H1 (cell line): ENCODE data around the gene MACROD2. TPM values are rescaled to one million over a fixed set of nuclear protein-coding genes. Genes with fewer than 3 reads are reported as not detected.

Experiments
- CTCF ChIA-PET: fragments of 300-600 bp; sonication (Branson Sonifier 250); formaldehyde crosslinking; loops from one replicate; lab custom pipeline; 2021; ENCODE audit not compliant: partially characterized antibody; lab: Charles Lee
- POLR2A ChIA-PET: fragments of 300-600 bp; sonication (Branson Sonifier 250); formaldehyde crosslinking; loops from one replicate; lab custom pipeline; 2021; ENCODE audit warnings: inconsistent platforms; ENCODE audit not compliant: partially characterized antibody; lab: Charles Lee
- DNase-seq, 2 experiments: peaks; one replicate each; pipeline versions ENCODE4 v3.0.0 to v3.0.0-alpha.2; 2010 to 2022; ENCODE audit warnings: low spot score in 2 of 2, low read depth in 1 of 2, mixed read lengths in 1 of 2
- FAIRE-seq: peaks from 2 replicates; lab custom pipeline; 2011; peaks lifted over from hg19 to GRCh38; lab: Jason Lieb, UNC
- H2AFZ ChIP-seq: 2 replicates; pipeline ENCODE4 v1.8.1; 2012; ENCODE audit warnings: low read length, inconsistent platforms
- H2AK5ac ChIP-seq: 2 replicates; pipeline ENCODE4 v1.6.1; 2013; ENCODE audit warnings: low read depth, low read length
- H2BK120ac ChIP-seq: replicated peaks from 2 replicates; pipeline ENCODE3; 2013; ENCODE audit warnings: low read depth, low read length, inconsistent platforms
- H2BK12ac ChIP-seq: 2 replicates; pipeline ENCODE4 v1.6.1; 2013; ENCODE audit warnings: low read depth, low read length
- H2BK15ac ChIP-seq: 2 replicates; pipeline ENCODE4 v1.6.1; 2013; ENCODE audit warnings: low read length
- H2BK20ac ChIP-seq: 2 replicates; pipeline ENCODE4 v1.6.1; 2013; ENCODE audit warnings: low read length
- H2BK5ac ChIP-seq: 2 replicates; pipeline ENCODE4 v1.6.1; 2013; ENCODE audit warnings: low read depth, low read length
- H3K14ac ChIP-seq: 2 replicates; pipeline ENCODE4 v1.6.1; 2013; ENCODE audit warnings: inconsistent platforms; ENCODE audit not compliant: insufficient read length
- H3K18ac ChIP-seq: 2 replicates; pipeline ENCODE4 v1.6.1; 2013; ENCODE audit warnings: low read length; ENCODE audit errors: extremely low read depth
- H3K23ac ChIP-seq: 2 replicates; pipeline ENCODE4 v1.6.1; 2013; ENCODE audit warnings: inconsistent platforms; ENCODE audit not compliant: insufficient read length
- H3K23me2 ChIP-seq: 2 replicates; pipeline ENCODE4 v1.6.1; 2013; ENCODE audit warnings: low read depth, low read length
- H3K27ac ChIP-seq: 2 replicates; pipeline ENCODE4 v1.6.1; 2011; ENCODE audit warnings: low read depth, low read length, inconsistent platforms
- H3K27me3 ChIP-seq, 4 experiments: replicated peaks in 1 of 4; 1 replicate in 1 of 4; 2 replicates in 3 of 4; pipeline versions ENCODE4 v1.6.1 to v1.8.1; 2011 to 2013; ENCODE audit warnings: low read length in 3 of 4, mild to moderate bottlenecking in 3 of 4, inconsistent platforms in 2 of 4, mixed read lengths in 2 of 4, moderate library complexity in 1 of 4; ENCODE audit not compliant: control insufficient read depth in 3 of 4, insufficient read depth in 3 of 4; ENCODE audit errors: extremely low read depth in 1 of 4
- H3K36me3 ChIP-seq, 4 experiments: 2 replicates each; pipeline versions ENCODE4 v1.6.1 to v1.8.1; 2011 to 2013; ENCODE audit warnings: mild to moderate bottlenecking in 4 of 4, low read length in 3 of 4, moderate library complexity in 2 of 4, control low read depth in 1 of 4, inconsistent platforms in 1 of 4; ENCODE audit not compliant: insufficient read depth in 4 of 4, control insufficient read depth in 2 of 4
- H3K4ac ChIP-seq: replicated peaks from 2 replicates; pipeline ENCODE3; 2013; ENCODE audit warnings: low read length, low read depth, mixed read lengths, inconsistent platforms; ENCODE audit not compliant: insufficient read length
- H3K4me1 ChIP-seq, 4 experiments: replicated peaks in 1 of 4; 1 replicate in 1 of 4; 2 replicates in 3 of 4; pipeline versions ENCODE4 v1.6.1 to v1.8.1; 2011 to 2013; ENCODE audit warnings: low read length in 3 of 4, inconsistent platforms in 2 of 4, mixed read lengths in 1 of 4; ENCODE audit not compliant: insufficient read depth in 4 of 4, control insufficient read depth in 3 of 4
- H3K4me2 ChIP-seq, 2 experiments: 2 replicates each; pipeline versions ENCODE4 v1.6.1 to v1.8.1; 2011 to 2013; ENCODE audit warnings: low read depth in 2 of 2, low read length in 2 of 2, control low read depth in 1 of 2, inconsistent platforms in 1 of 2, mild to moderate bottlenecking in 1 of 2; ENCODE audit not compliant: insufficient read depth in 1 of 2
- H3K4me3 ChIP-seq, 4 experiments: fragments of 200-600, 300-600 bp in 1 of 4; sonication (generic), shearing (Covaris generic), sonication (Bioruptor Twin) in 1 of 4; 2 replicates each; pipeline versions ENCODE4 v1.5.1 to v1.8.1; 2011 to 2016; ENCODE audit warnings: low read length in 4 of 4, low read depth in 3 of 4, control low read depth in 2 of 4, inconsistent platforms in 2 of 4, mild to moderate bottlenecking in 2 of 4, mixed read lengths in 1 of 4, moderate library complexity in 1 of 4; ENCODE audit not compliant: insufficient read depth in 2 of 4; ENCODE audit errors: extremely low read depth in 1 of 4
- H3K56ac ChIP-seq: replicated peaks from 2 replicates; pipeline ENCODE3; 2013; ENCODE audit warnings: low read depth, mild to moderate bottlenecking, mixed read lengths, low read length, inconsistent platforms; ENCODE audit not compliant: insufficient read length
- H3K79me1 ChIP-seq: 2 replicates; pipeline ENCODE4 v1.6.1; 2013; ENCODE audit warnings: low read depth, low read length, control low read depth
- H3K79me2 ChIP-seq, 2 experiments: 2 replicates each; pipeline versions ENCODE4 v1.6.1 to v1.8.1; 2012 to 2013; ENCODE audit warnings: low read length in 2 of 2, mild to moderate bottlenecking in 2 of 2, inconsistent platforms in 1 of 2; ENCODE audit not compliant: insufficient read depth in 2 of 2, control insufficient read depth in 1 of 2
- H3K9ac ChIP-seq, 4 experiments: replicated peaks in 1 of 4; 1 replicate in 1 of 4; 2 replicates in 3 of 4; pipeline versions ENCODE4 v1.6.1 to v1.8.1; 2011 to 2013; ENCODE audit warnings: low read depth in 3 of 4, low read length in 3 of 4, control low read depth in 2 of 4, mild to moderate bottlenecking in 2 of 4, moderate library complexity in 2 of 4, inconsistent platforms in 1 of 4; ENCODE audit errors: extremely low read depth in 1 of 4
- H3K9me3 ChIP-seq, 2 experiments: 2 replicates each; pipeline versions ENCODE4 v1.6.1 to v1.8.1; 2012 to 2013; ENCODE audit warnings: mild to moderate bottlenecking in 2 of 2, moderate library complexity in 2 of 2, control low read depth in 1 of 2, inconsistent platforms in 1 of 2, low read depth in 1 of 2, low read length in 1 of 2, mixed read lengths in 1 of 2; ENCODE audit not compliant: insufficient read depth in 2 of 2
- H4K20me1 ChIP-seq, 2 experiments: replicated peaks in 1 of 2; 2 replicates each; pipeline versions ENCODE3 to v1.8.1; 2011 to 2013; ENCODE audit warnings: inconsistent platforms in 2 of 2, low read length in 2 of 2, mild to moderate bottlenecking in 1 of 2; ENCODE audit not compliant: insufficient read depth in 2 of 2, control insufficient read depth in 1 of 2
- H4K5ac ChIP-seq: 2 replicates; pipeline ENCODE4 v1.6.1; 2013; ENCODE audit warnings: low read length, low read depth, mixed read lengths, inconsistent platforms; ENCODE audit not compliant: insufficient read length
- H4K8ac ChIP-seq: 2 replicates; pipeline ENCODE4 v1.8.0; 2013; ENCODE audit warnings: mild to moderate bottlenecking, moderate library complexity, low read length, inconsistent platforms; ENCODE audit not compliant: insufficient read depth; ENCODE audit errors: extremely low read depth
- H4K91ac ChIP-seq: replicated peaks from 2 replicates; pipeline ENCODE3; 2013; ENCODE audit warnings: low read length, mixed read lengths, inconsistent platforms; ENCODE audit not compliant: insufficient read length
- SRF ChIP-seq: IDR thresholded peaks from 2 replicates; pipeline ENCODE4 v1.6.1; 2011; ENCODE audit warnings: mild to moderate bottlenecking, low read depth, low read length, moderate library complexity
- WGBS, 2 experiments: shearing (Covaris generic) in 1 of 2; methylation state at CpG; one replicate each; pipeline versions ENCODE4 v1.1.6 to v1.1.7; 2013 to 2015; ENCODE audit warnings: low lambda C conversion rate in 2 of 2, mixed read lengths in 2 of 2, inconsistent platforms in 1 of 2, low coverage in 1 of 2, missing lambda C conversion rate in 1 of 2; ENCODE audit not compliant: insufficient replicate concordance in 2 of 2, insufficient coverage in 1 of 2, insufficient read length in 1 of 2; ENCODE audit errors: extremely low coverage in 1 of 2, missing lambda C conversion rate in 1 of 2; 5-methylcytosine and 5-hydroxymethylcytosine counted together
- polyA plus RNA-seq, 7 experiments: library from polyadenylated mRNA; depleted of rRNA in 3 of 7; stranded (reverse) in 5 of 7; unstranded in 2 of 7; fragments of >200 nt in 5 of 7; fragments of 200-250 nt in 2 of 7; gene quantifications; 1 replicate in 5 of 7; 2 replicates in 1 of 7; 4 replicates in 1 of 7; pipeline versions ENCODE4 v1.2.1 to v1.2.3, GENCODE V29; 2011 to 2013; ENCODE audit warnings: missing spikeins in 2 of 7, mixed read lengths in 2 of 7
- total RNA-seq: library from RNA; stranded (reverse); fragmentation: NEBNext Ultra II Directional; extraction: Animal tissue kit (Norgen Biotek cat#: 25700); gene quantifications from 2 replicates; pipeline ENCODE4 v1.2.1, GENCODE V29; 2021

The MACROD2 gene
- total and polyA plus RNA-seq, 2 of the 8 experiments (the other 6 are each of a cell fraction or from before 2014, with no cell fraction given), result 0.70 to 3.9 TPM

DNA sequence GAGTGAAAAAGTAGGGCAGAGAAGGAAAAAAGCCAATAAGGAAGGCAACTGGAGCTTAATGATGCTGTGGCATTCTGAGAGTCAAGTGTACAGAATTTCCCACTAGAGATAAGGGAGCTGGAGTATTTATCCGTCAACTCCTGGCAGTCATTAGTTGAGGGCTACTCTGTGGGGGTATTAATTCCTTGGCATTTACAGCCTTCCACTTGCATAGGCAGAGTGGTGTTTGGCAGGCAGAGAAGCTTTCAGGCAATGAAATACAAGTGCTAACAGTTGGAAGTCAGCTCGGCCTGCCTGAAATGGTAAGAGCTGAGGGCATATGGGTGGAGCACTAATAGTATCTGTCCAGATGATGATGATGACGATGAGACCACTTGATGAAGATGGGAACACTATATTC, 549.4 kb downstream of the MACROD2 start:
- Histone ChIP-seq H4K20me1 (no peaks in the 10 kb centered on the region), H2BK5ac (no peak overlapping the region), H3K36me3 (no peaks in the 10 kb centered on the region), H2AK5ac (no peak overlapping the region), H3K4ac (no peak overlapping the region), H3K27me3 (no peaks in the 10 kb centered on the region)
- 79% methylated on average over 3 of the region's 3 CpGs; no CpG with 5 or more reads in 1 of the 2 experiments for WGBS, 2 experiments
- no peak for TF ChIP-seq SRF
- TF ChIP-seq, all 59 proteins: peak for 0
- Histone ChIP-seq H3K18ac (no peak overlapping the region), H2BK15ac (no peak overlapping the region), H3K79me1 (no peaks in the 10 kb centered on the region), H2BK12ac (no peak overlapping the region), H3K4me2 (no peak overlapping the region), H2BK20ac (no peak overlapping the region), H3K79me2 (no peaks in the 10 kb centered on the region), H2AFZ (no peak overlapping the region), H3K23ac (no peak overlapping the region), H3K56ac (no peak overlapping the region), H3K23me2 (no peaks in the 10 kb centered on the region), H4K91ac (no peak overlapping the region), H4K5ac (no peak overlapping the region), H4K8ac (no peak overlapping the region), H3K9me3 (no peaks in the 10 kb centered on the region), H3K27ac (no peak overlapping the region), H3K4me3 (no peak overlapping the region), H3K14ac (no peak overlapping the region), H3K9ac (no peak overlapping the region), H2BK120ac (no peak overlapping the region), H3K4me1 (no peaks in the 10 kb centered on the region)
- no peak for FAIRE-seq
- POLR2A ChIA-PET, result no interaction called here
- no peak for DNase-seq
- CTCF ChIA-PET, result interaction anchor here (0.6 to 1.0 kb wide), 3 partner anchors 8 to 16 kb away, joined by 3 read pairs; no protein-coding TSS in a partner anchor
